ENCODE data around the gene RBMXL3.

DNA sequence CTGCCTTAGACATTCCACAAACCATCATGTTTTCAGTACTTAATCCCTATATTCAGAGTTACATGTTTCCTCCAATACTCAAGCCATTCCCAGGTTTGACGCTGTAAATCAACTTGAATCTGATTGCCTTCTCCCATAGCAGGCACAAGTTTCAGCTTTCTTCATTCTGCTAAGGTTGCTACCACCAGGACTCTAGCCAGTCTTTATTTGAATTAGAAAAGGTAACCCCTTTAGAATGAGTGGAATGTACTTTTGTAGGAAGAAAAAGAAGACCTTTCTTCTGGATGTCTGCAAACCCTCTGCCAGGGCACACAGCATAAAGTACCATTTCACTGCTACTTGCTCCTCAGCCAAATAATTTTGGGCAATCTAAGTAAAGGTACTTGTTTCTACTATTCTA, 10.7 kb upstream of the RBMXL3 start:
- TF ChIP-seq, protein P1, sequence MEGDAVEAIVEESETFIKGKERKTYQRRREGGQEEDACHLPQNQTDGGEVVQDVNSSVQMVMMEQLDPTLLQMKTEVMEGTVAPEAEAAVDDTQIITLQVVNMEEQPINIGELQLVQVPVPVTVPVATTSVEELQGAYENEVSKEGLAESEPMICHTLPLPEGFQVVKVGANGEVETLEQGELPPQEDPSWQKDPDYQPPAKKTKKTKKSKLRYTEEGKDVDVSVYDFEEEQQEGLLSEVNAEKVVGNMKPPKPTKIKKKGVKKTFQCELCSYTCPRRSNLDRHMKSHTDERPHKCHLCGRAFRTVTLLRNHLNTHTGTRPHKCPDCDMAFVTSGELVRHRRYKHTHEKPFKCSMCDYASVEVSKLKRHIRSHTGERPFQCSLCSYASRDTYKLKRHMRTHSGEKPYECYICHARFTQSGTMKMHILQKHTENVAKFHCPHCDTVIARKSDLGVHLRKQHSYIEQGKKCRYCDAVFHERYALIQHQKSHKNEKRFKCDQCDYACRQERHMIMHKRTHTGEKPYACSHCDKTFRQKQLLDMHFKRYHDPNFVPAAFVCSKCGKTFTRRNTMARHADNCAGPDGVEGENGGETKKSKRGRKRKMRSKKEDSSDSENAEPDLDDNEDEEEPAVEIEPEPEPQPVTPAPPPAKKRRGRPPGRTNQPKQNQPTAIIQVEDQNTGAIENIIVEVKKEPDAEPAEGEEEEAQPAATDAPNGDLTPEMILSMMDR (IDR thresholded peaks at IDR 0.05): no peak
- TF ChIP-seq POLR2AphosphoS5 (IDR thresholded peaks at IDR 0.05) (no peak), EP300 (IDR thresholded peaks at IDR 0.05) (no peak), POLR2A (IDR thresholded peaks at IDR 0.05) (no peak)

Measured in suprapubic skin (tissue), 4 donors.